Stimulated activated effector memory CD8-positive, alpha-beta T cell treated with anti-CD3 and anti-CD28 coated beads, Interleukin-12 subunit alpha, Interleukin-12 subunit beta, amount 100 ng/mL, for 72 hours (primary cell): ENCODE results near the gene MAGEC1.

Experiments used
- ATAC-seq: fragments of 150-1000 bp; cut with Tn5 transposase; 2 replicates; pipeline ENCODE4 v1.10.0; 2021
- DNase-seq, 2 donors: peaks; one replicate each; pipeline ENCODE4 v3.0.0; 2021 to 2022; ENCODE audit warnings: low spot score in 2 of 2
- H3K27ac Mint-ChIP-seq: one replicate; pipeline ENCODE4 v1.8.0; 2022; ENCODE audit warnings: mild to moderate bottlenecking, mixed read lengths
- H3K36me3 Mint-ChIP-seq: one replicate; pipeline ENCODE4 v1.8.0; 2022; ENCODE audit warnings: mild to moderate bottlenecking, mixed read lengths
- H3K4me1 Mint-ChIP-seq: one replicate; pipeline ENCODE4 v1.8.0; 2022; ENCODE audit warnings: mixed read lengths
- H3K4me3 Mint-ChIP-seq: one replicate; pipeline ENCODE4 v1.8.0; 2022; ENCODE audit warnings: mild to moderate bottlenecking, mixed read lengths
- H3K9me3 Mint-ChIP-seq: one replicate; pipeline ENCODE4 v1.8.0; 2022; ENCODE audit warnings: mixed read lengths

MAGEC1 gene

DNA sequence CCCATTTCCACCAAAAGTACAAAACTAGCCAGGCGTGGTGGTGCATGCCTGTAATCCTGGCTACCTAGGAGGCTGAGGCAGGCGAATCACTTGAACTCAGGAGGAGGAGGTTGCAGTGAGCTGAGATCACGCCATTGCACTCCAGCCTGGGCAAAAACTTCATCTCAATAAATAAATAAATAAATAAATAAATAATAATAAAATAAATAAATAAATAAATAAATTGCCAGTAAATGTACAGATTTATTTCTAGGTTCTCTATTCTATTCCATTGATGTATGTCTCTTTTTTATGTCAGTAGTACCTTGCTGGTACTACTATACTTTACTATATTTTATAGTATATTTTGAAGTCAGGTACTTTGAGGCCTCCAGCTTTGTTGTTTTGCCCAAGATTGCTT is 43.7 kb downstream of the MAGEC1 start:
- ATAC-seq (no peak), DNase-seq (no peak)
- Mint-ChIP-seq H3K9me3 (peaks cover 13% of the 10 kb centered on the region), H3K36me3 (no peaks in the 10 kb centered on the region), H3K4me1 (no peaks in the 10 kb centered on the region), H3K4me3 (no peak overlapping the region), H3K27ac (no peak overlapping the region)

GRCh38 chrX:141952603-141953002 is 48.9 kb downstream of the MAGEC1 start:
- DNase-seq, result no peak
- no peak overlapping the region for H3K27ac Mint-ChIP-seq

GRCh38 chrX:141958675-141959074 is 55.0 kb downstream of the MAGEC1 start:
- Mint-ChIP-seq H3K9me3 (no peaks in the 10 kb centered on the region), H3K36me3 (no peaks in the 10 kb centered on the region), H3K4me3 (no peak overlapping the region), H3K27ac (no peak overlapping the region), H3K4me1 (no peaks in the 10 kb centered on the region)
- ATAC-seq (no peak), DNase-seq (no peak)

More at GRCh38 chrX:141952603-141953002, 48.9 kb downstream of the MAGEC1 start:
- Mint-ChIP-seq H3K9me3 (peaks cover 13% of the 10 kb centered on the region), H3K4me3 (no peak overlapping the region), H3K36me3 (no peaks in the 10 kb centered on the region), H3K4me1 (no peaks in the 10 kb centered on the region)
- ATAC-seq, result no peak
